Stimulated activated CD4-positive, alpha-beta T cell treated with anti-CD3 and anti-CD28 coated beads, Interleukin-4, amount 100 ng/mL, for 1 hour (primary cell): Measurements from ENCODE around the gene UBTF.

Source experiments
- DNase-seq: peaks from one replicate; pipeline ENCODE4 v3.0.0-alpha.2; 2020

UBTF gene

DNA sequence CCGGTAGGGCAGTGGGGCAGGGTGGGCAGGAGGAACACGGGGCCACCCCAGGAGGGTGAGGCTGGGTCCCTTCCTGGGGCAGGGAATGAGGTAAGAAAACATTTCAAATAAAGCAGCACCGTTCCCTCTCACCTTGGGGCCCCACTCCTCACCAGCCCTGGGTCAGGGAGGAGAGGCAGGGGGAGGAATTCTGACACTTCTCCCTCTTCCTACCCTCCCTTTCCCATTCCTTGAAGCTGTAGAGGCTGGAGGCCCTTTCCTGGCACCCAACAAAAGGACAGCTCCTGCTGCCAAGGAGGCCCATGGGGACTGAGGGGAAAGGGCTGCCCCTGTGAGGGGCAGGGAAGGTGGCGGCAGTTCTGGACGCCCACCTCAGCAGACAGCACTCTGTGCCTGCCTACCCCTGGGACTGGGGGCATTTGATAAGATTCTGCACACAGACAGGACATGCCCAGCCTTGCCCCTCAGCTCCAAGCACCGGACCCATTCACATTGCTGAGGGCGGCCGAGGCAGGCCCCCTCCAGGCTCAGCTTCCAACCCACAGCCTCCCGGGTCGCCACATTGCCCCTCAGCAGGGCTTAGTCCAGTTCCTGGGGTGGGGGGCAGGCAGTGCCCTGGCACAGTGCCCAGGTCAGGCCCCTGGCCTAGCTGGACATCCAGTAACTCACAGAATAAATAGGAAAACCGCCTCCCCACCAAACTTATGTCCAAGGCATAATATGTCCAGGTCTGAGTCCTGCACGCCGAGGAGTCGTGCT is 26.0 kb downstream of the UBTF start:
- DNase-seq, result no peak

DNA sequence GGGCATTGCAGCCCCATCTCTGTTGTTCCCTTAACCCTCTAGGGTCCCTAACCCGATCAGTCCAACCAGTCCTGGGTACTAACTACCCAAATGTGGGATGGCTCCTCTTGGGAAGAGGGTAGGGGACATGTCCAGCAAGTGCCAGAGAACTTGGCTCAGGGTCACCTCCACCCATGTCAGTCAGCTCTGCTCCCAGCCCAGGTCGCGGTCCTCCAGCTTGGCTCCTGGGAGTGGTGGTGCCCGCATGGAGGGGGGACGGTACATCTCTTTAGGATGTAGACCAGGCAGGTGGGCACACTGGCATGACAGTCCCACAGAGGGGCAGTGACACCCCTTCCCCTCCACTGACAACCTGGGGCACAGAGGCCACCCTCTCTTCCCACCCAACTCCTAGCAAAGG is 26.7 kb downstream of the UBTF start:
- no peak for DNase-seq

DNA sequence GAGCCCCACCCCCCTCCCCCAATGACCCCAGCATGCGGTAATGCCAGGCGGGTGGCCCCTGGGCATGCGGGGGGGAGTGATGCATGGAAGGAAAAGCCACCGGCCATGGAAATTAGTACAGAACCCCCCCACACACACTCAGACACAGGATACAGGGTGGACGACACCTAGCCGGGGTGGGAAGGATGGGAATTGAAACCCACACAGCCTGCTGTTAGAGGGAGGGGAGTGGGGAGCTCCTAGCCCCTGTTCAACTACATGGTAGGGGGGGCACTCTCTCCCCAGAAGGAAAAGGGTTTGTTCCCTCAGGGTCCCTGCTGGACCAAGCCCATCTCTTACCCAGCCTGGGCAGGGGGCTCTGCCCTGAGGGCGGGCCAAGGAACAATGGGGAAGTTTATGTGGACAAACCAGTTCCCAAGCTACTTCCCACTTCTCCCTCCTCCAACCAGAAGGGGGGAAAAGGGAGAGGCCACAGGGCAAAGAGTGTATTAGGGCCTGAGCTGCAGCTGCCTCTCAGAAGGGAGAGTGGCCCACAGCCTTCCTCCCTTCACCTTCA is 27.5 kb downstream of the UBTF start:
- DNase-seq, result no peak

DNA sequence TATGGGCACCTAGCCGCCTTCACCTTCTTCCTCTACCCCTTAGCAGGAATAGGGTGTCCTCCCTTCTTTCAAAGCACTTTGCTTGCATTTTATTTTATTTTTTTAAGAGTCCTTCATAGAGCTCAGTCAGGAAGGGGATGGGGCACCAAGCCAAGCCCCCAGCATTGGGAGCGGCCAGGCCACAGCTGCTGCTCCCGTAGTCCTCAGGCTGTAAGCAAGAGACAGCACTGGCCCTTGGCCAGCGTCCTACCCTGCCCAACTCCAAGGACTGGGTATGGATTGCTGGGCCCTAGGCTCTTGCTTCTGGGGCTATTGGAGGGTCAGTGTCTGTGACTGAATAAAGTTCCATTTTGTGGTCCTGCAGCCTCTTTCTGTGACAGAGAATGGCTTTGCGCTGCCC is 28.1 kb downstream of the UBTF start:
- DNase-seq, result no peak

DNA sequence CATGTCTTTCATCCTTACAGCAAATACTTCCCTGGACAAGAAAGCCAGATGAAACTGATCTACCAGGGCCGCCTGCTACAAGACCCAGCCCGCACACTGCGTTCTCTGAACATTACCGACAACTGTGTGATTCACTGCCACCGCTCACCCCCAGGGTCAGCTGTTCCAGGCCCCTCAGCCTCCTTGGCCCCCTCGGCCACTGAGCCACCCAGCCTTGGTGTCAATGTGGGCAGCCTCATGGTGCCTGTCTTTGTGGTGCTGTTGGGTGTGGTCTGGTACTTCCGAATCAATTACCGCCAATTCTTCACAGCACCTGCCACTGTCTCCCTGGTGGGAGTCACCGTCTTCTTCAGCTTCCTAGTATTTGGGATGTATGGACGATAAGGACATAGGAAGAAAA is 29.0 kb downstream of the UBTF start:
- no peak for DNase-seq

DNA sequence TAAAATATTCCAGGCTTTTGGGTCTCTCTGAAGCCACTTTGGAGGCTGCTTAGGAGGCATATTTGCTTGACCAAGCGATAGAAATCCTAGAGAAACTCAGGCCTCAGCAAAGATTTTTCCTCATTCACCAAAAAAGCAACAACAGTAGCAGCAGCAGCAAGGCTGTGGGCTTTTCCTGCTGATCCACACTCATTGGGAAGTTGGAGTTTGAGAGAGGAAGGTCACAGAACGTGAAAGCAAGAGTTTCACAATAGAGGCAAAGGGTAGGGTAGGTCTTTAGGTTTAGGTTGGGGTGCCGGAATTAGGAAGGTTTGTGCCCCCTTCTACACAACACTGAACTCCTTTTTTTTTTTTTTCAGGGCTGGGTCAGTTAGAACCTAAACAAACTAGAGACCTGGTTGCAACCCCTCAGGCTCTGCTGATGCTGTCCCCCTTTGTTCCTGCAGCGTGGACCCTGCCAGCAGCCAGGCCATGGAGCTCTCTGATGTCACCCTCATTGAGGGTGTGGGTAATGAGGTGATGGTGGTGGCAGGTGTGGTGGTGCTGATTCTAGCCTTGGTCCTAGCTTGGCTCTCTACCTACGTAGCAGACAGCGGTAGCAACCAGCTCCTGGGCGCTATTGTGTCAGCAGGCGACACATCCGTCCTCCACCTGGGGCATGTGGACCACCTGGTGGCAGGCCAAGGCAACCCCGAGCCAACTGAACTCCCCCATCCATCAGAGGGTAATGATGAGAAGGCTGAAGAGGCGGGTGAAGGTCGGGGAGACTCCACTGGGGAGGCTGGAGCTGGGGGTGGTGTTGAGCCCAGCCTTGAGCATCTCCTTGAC is 30.7 kb downstream of the UBTF start:
- DNase-seq, result no peak

DNA sequence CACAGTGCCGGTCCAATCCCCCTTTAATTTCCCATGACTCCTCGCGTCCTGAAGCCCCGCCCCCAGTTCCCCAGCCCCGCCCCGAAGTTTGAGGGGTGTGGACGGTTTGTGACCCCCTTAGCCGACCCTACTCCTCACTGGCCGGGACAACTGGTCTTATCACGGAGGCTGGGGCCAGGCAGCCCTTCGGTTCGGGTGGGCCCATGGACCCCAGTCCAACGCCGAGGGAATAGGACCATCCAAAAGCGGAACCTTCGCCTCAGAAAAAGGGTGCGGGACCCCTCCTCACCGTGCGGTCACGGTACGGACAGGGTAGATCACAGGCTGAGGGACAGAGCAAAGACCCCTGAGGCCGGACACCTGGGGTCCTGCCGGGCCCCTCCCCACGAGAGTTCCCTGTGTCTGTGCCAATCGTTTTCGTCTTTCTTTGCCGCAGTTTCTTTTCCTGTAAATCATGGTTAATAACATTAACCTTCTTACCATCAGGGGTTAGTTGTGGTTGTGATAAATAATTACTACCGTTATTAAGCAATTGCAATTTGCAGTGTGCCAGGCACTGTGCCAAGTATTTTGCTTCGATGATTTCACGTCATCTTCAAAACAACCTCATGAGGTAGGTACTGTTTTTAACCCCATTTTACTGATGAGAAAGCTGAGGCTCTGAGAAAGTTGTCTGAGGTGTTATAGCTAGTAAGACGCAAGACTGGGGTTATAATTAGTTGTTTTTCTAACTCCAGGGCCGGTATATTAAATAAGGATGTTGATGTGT is 32.2 kb downstream of the UBTF start:
- no peak for DNase-seq

DNA sequence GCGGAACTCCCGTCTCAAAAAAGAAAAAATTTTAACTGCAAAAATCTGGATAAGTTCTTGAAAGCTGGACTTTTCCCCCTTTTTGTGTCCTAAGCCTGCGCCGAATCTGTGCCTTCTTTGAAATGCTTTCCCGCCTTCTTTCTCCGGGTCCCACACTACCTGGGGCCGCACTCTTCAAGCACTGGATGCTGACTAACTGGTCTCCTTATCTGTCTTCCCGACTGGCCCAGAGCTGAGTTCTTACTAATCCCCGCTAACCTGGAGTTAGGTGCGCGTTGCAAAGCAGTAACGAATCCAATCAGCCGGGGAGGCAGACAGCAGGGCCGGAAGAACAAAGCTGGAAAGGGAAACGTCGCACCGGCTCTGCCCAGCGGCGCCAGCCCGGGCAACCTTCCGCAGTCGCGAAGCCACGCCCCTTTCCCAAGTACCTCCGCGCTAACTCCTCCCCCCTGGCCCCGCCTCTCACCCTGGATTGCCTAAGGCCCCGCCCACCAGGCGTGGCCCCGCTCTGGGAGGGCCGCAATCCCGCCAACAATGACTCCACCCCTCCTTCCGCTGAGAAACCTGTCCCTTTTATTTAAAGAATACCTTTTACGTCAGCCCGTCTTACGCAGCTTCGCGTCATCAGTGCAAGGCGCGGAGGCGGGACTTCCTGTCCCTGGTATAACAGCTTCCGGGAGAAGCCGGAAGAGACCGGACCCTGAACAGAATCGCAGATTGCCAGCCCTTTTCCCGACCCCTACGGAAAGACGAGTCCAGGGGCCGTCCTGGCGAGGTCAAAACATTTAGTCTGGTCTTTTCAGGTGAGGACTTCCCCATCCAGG is 33.0 kb downstream of the UBTF start, which contains the start of gene TMUB2:
Gene TMUB2, plus strand, starts transcription at position 666 of the 824 bp plus-strand sequence. CDS start 737 bp downstream, outside the sequence.
- peak; percentile 100 for DNase-seq

DNA sequence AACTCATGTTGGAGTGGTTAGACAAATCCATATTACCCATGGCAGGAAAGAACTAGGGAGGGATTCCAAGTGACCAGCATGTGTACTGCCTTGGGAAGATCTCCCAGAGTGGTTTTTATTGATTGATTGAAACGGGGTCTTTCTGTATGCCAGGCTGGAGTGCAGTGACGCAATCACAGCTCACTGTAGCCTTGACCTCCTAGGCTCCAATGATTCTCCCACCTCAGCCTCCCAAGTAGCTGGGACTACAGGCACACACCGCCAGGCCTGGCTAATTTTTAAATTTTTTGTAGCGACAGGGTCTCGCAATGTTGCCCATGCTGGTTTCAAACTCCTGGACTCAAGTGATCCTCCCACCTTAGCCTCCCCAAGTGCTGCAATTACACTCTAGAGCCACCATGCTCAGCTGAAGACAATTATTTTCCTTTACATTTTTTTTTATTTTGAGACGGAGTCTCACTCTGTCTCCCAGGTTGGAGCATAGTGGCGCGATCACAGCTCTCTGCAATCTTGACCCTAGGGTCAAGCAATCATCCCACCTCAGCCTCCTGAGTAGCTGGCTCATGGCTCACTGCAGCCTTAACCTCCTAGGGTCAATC is 35.2 kb downstream of the UBTF start:
- DNase-seq, result no peak

DNA sequence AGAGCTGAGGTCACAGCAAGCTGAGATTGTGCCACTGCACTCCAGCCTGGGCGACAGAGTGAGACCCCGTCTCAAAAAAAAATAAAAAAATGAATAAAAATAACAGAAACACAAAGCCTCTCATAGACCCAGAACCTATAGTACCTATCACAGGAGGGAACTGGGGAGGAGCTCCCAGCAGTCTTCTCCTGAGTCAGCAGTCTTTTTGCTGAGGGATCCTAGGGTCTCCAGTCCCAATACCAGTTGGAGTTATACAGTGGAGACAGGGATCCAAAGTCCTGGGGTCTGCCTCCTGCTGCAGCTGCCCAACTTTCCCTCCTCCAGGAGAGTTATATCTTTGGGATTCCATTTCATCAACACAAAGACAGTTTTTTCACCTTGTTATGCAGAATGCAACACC is 36.5 kb downstream of the UBTF start:
- no peak for DNase-seq

DNA sequence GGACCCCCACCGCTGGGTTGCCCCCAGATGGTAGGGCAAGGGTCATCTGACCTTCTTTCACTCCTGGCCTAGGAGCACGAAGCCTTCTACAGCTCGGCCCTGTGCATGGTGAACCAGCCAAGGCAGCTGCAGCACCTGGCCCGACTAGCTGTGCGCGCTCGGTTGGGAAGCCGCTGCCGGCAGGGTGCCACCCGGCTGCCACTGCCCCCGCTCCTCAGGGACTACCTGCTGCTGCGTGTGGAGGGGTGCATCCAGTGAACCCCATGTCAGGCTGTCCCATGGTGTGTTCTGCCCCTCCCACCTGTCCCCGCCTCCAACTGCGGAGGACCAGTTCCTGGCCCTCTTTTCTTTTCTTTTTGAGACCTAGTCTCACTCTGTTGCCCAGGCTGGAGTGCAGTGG is 41.3 kb downstream of the UBTF start:
- no peak for DNase-seq

DNA sequence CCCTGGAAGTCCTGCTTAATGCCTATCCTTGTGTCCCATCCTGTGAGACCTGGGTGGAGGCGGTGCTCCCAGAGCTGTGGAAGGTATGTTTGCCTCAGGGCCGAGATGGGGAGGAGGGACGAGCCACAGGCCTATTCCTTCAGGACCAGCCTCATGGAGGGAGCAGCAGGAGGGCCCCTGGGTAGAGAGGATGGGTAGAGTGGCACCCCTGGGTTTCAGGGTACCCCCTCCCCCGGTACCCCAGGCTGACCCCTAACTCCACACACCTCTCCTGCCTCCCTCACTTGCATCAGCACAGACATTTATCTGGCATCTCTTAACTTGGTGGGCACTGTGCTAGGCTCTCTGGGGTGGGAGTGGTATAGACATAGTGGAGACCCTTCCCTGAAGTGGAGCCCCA is 41.8 kb downstream of the UBTF start:
- DNase-seq, result no peak

DNA sequence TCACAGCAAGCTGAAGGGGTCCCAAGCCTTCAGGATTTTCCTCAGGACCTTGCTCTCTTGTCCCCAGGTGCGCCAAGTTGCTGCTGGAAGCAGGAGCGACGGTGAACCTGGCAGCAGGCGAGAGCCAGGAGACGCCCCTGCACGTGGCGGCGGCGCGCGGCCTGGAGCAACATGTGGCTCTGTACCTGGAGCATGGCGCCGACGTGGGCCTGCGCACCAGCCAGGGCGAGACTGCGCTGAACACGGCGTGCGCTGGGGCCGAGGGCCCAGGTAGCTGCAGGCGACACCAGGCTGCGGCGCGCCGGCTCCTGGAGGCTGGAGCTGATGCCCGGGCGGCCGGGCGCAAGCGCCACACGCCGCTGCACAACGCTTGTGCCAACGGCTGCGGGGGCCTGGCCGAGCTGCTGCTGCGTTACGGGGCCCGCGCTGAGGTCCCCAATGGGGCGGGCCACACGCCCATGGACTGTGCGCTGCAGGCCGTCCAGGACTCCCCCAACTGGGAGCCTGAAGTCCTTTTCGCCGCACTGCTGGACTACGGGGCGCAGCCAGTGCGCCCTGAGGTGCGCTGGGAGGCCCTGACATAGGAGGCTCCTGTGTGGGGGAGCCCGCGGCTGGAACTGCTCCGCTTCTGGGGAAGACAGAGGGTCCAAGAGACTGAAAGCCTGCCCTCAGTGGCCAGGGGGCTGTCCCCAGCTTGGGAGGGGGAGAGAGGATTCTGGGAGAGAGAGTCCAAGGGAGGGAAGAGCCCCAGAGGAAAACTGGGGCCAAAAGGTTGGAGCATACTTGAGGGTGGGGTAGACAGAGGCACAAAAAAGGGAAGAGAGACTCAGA is 42.6 kb downstream of the UBTF start:
- DNase-seq, result no peak

DNA sequence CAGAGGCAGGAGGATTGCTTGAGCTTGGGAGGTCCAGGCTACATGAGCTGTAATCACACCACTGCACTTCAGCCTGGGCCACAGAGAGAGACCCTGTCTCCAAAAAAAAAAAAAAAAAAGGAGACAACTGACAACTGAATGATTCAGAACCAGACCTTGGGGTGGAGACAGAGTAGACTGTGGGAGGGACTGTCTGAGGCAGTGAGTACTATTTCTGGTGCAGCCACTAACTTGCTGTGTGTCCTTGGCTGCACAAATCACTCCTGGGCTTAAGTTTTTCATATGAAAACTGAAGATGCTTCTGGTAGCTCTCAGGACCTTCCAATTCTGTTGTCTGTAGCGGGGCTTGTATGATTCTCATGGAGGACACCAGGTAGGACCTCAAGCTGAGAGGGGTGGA is 43.2 kb downstream of the UBTF start:
- no peak for DNase-seq

DNA sequence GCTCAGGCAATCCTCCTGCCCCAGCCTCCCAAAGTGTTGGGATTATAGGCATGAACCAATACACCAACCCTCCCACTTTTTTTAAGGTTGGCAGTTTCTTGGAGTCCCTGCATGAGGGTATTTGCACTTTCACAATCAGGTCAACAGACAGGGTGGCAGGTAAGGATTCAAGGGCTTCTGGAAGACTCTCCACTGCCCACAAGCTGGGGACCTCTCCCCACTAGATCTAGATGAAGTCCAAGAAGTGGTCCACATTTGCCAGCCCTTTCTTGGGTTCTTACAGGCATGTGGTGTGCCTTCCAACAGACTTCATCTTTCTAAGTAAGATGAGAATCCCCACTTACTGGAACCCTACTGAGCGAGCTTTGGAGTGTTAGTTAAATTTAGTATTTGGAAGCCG is 45.0 kb downstream of the UBTF start:
- DNase-seq, result no peak

DNA sequence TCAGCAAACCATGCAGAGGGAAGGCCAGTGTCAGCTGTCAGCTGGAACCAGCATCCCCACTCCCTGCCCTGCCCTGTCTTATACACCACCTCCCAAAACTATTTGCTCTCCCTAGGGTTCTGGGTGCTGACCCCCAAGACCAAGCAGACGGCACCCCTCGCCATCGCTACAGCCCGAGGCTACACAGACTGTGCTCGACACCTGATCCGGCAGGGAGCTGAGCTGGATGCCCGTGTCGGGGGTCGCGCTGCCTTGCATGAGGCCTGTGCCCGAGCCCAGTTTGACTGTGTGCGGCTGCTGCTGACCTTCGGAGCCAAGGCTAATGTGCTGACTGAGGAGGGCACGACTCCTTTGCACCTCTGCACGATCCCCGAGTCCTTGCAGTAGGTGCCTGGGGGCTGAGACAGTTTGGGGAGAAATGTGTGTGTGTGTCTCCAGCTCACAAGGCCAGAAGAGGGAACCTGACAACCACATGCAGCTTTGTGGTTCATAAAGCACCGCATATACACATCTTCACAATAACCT is 47.5 kb downstream of the UBTF start:
- no peak for DNase-seq

DNA sequence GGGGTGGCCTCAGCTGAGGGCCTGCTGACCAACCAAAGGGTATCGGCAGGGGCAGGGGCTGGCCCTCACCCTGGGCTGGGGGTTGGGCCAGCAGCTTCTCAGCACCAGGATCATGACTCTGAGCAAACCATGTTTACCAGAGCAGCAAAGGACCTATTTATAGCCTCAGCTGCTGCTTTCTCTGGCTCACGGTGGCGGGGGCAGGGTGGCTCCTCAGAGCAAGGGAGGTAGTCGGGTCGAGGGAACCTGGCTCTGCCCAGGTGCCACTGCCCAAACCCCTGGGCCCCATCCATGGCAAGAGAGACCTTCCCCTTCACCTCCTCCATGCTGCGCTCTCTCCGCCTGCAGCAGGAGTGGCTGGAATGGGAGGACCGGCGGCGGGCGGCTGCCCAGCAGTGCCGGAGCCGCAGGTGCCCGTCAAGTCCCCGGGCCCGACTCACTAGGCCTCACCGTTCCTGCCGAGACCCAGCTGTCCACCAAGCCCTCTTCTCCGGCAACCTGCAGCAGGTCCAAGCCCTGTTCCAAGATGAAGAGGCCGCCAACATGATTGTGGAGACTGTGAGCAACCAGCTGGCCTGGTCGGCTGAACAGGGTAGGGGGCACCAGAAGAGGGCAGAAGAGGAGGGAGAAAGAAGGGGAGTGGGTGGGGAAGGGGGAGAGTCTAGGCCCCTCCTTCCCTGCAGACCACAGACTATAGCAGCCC is 48.8 kb downstream of the UBTF start, which contains the start of gene ASB16:
Gene ASB16, plus strand, starts transcription at position 206 of the 703 bp plus-strand sequence. Its CDS starts 86 bp downstream, at position 292.
- DNase-seq, result no peak

DNA sequence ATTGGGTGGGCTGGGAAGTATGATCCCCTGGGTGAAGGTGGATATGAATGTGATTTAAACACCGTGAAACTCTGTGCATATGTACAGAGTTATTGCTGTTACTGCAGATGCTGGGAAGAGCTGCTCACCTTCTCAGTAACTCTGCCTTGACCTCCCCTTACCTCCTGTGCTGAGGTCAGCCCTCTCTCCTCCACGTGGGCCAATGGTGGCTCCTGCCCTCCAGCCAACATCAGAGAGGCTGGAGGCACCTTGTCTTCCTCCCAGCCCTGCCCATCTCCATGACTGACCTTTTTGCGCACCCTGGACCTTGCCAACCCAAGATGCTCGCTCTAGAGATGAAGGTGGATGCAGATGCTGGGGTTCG is 49.4 kb downstream of the UBTF start:
- no peak for DNase-seq

DNA sequence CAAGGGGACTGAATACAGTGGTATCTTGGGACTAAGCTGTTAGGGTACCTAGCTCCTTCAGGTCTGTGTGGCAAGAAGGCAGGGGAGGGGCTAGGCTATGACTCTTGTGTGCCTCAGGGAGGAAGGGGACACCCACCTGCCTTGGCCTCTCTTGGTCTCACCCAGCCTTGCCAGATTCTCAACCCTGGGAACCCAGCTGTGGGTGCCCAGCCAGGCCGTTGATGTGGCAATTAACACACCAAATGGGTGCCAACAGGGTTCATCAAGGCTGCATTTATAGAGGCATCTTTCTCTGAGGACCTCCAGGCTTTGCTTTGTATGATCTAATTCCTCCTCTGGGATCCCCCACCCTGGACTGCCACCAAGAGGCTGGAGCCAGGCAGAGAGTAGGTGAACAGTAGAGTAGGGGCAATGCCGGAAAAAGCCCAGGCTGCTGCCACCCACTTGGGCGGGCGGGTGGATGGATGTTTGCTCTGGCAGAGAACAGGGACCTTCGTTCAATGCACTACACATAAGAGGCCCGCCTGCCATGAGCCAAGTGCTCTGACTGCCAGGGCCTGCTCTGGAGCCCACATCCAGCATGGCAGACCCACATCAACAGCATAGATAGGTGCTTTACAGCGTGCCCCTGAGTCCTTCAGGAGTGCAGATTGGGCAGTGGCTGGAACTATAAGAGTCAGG is 52.2 kb downstream of the UBTF start:
- DNase-seq, result no peak
